Trophoblast cell (in vitro differentiated cells and primary cell): ENCODE data around the gene COL18A1.

ENCODE experiments used
- DNase-seq, 2 donors: peaks; one replicate each; pipeline ENCODE4 v3.0.0-alpha.2; 2016
- H2AFZ ChIP-seq: 2 replicates; pipeline ENCODE4 v1.6.1; 2013; ENCODE audit warnings: low read length, moderate library complexity, mild to moderate bottlenecking; ENCODE audit not compliant: insufficient read depth, poor library complexity
- H2AK5ac ChIP-seq: 2 replicates; pipeline ENCODE4 v1.6.1; 2013; ENCODE audit warnings: mild to moderate bottlenecking, low read length
- H2BK120ac ChIP-seq: 2 replicates; pipeline ENCODE4 v1.6.1; 2013; ENCODE audit warnings: low read length, mild to moderate bottlenecking, moderate library complexity; ENCODE audit not compliant: insufficient read depth, poor library complexity
- H2BK12ac ChIP-seq: 2 replicates; pipeline ENCODE4 v1.6.1; 2013; ENCODE audit warnings: mild to moderate bottlenecking, low read length, moderate library complexity
- H2BK5ac ChIP-seq: 2 replicates; pipeline ENCODE4 v1.6.1; 2013; ENCODE audit warnings: low read length, low read depth, moderate library complexity, mild to moderate bottlenecking; ENCODE audit not compliant: poor library complexity
- H3K14ac ChIP-seq: 2 replicates; pipeline ENCODE4 v1.6.1; 2013; ENCODE audit warnings: mild to moderate bottlenecking, low read length
- H3K18ac ChIP-seq: 2 replicates; pipeline ENCODE4 v1.6.1; 2013; ENCODE audit warnings: mild to moderate bottlenecking, low read length
- H3K23ac ChIP-seq: 2 replicates; pipeline ENCODE4 v1.6.1; 2013; ENCODE audit warnings: low read length
- H3K27ac ChIP-seq: 2 replicates; pipeline ENCODE4 v1.5.1; 2013; ENCODE audit warnings: low read depth, mild to moderate bottlenecking, inconsistent platforms, low read length, moderate library complexity
- H3K27me3 ChIP-seq: 2 replicates; pipeline ENCODE4 v1.6.1; 2013; ENCODE audit warnings: inconsistent platforms, mild to moderate bottlenecking, low read length, moderate library complexity; ENCODE audit not compliant: insufficient read depth
- H3K36me3 ChIP-seq, 2 experiments: 1 replicate in 1 of 2; 2 replicates in 1 of 2; pipeline ENCODE4 v1.6.1; 2013; ENCODE audit warnings: low read length in 2 of 2, mild to moderate bottlenecking in 2 of 2, moderate library complexity in 1 of 2; ENCODE audit not compliant: insufficient read depth in 2 of 2, control insufficient read depth in 1 of 2
- H3K4ac ChIP-seq: 2 replicates; pipeline ENCODE4 v1.6.1; 2013; ENCODE audit warnings: low read depth, mild to moderate bottlenecking, low read length, moderate library complexity
- H3K4me1 ChIP-seq, 2 experiments: 1 replicate in 1 of 2; 2 replicates in 1 of 2; pipeline ENCODE4 v1.6.1; 2013; ENCODE audit warnings: low read length in 2 of 2, mild to moderate bottlenecking in 2 of 2, moderate library complexity in 1 of 2; ENCODE audit not compliant: insufficient read depth in 2 of 2, control insufficient read depth in 1 of 2
- H3K4me2 ChIP-seq: 2 replicates; pipeline ENCODE4 v1.6.1; 2013; ENCODE audit warnings: inconsistent platforms, mild to moderate bottlenecking, low read length, moderate library complexity
- H3K4me3 ChIP-seq: 2 replicates; pipeline ENCODE4 v1.5.1; 2013; ENCODE audit warnings: mild to moderate bottlenecking, low read depth, low read length, inconsistent platforms
- H3K79me1 ChIP-seq: one replicate; pipeline ENCODE4 v1.6.1; 2013; ENCODE audit warnings: low read length
- H3K79me2 ChIP-seq: 2 replicates; pipeline ENCODE4 v1.6.1; 2013; ENCODE audit warnings: low read length, mild to moderate bottlenecking; ENCODE audit not compliant: control insufficient read depth, insufficient read depth, poor library complexity
- H3K9ac ChIP-seq: 2 replicates; pipeline ENCODE4 v1.6.1; 2013; ENCODE audit warnings: mild to moderate bottlenecking, low read length
- H3K9me3 ChIP-seq: 2 replicates; pipeline ENCODE4 v1.6.1; 2013; ENCODE audit warnings: low read depth, mild to moderate bottlenecking, control low read depth, inconsistent platforms, low read length; ENCODE audit not compliant: insufficient read depth
- H4K12ac ChIP-seq: 2 replicates; pipeline ENCODE4 v1.6.1; 2013; ENCODE audit warnings: low read depth, mild to moderate bottlenecking, low read length, moderate library complexity
- H4K8ac ChIP-seq: 2 replicates; pipeline ENCODE4 v1.6.1; 2013; ENCODE audit warnings: low read depth, mild to moderate bottlenecking, low read length, moderate library complexity
- H4K91ac ChIP-seq: one replicate; pipeline ENCODE4 v1.6.1; 2013; ENCODE audit warnings: low read depth, mild to moderate bottlenecking, low read length, moderate library complexity
- WGBS: extraction: QIAGEN DNeasy Blood & Tissue Kit; methylation state at CpG from one replicate; pipeline ENCODE4 v1.1.7; 2013; ENCODE audit warnings: missing lambda C conversion rate; ENCODE audit not compliant: insufficient read length, insufficient coverage; ENCODE audit errors: extremely low coverage; 5-methylcytosine and 5-hydroxymethylcytosine counted together

Gene COL18A1

DNA sequence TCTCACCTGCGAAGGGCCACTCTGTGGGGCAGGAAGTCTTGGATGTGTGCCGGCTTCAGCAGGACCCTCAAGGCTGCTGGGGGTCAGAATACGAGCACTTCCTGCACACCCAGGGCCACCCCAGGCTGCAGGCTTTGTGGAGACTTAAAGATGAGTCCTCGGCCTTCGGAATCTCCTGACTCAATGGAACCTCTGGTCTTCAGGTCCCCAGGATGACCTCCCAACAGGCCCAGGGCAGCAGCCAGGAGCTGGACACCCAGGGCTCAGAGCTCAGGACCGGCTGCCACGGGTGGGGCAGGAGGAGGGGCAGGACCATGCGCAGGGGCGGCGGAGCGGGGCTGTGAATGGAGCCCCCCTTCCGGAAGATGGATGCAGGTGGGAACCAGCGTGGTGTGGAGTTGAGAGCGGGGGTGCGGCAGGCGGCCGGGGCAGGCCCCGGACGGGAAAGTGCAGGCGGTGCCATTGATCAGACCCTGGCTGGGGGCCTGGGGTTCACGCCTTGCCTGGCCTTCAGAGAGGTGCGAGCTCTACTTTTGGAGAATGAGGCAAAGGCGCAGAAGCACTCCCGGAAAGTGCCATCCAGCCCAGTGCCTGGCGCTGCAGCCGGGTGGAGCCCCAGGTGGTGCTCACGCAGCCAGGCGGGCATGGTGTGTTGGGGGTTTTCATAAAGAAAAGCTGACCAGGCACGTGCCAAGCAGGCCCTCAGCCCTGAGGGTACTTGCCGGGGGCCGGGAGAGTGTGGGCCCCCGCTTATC lies 10.4 kb downstream of the COL18A1 start:
- Histone ChIP-seq H4K91ac (no peak overlapping the region), H3K36me3 (peaks cover 31 to 36% of the 10 kb centered on the region in 2 experiments), H3K18ac (no peak overlapping the region), H4K12ac (no peak overlapping the region), H3K14ac (no peak overlapping the region), H2BK12ac (no peak overlapping the region), H2AFZ (no peak overlapping the region), H2BK5ac (no peak overlapping the region), H3K4me2 (no peak overlapping the region), H3K27me3 (no peaks in the 10 kb centered on the region), H3K4me1 (peaks cover 15 to 26% of the 10 kb centered on the region in 2 experiments), H3K23ac (no peak overlapping the region), H3K4ac (peak overlapping the region; percentile 28), H4K8ac (no peak overlapping the region), H3K4me3 (no peak overlapping the region), H3K9ac (no peak overlapping the region), H3K27ac (no peak overlapping the region), H3K79me1 (no peaks in the 10 kb centered on the region), H3K9me3 (peaks cover 4% of the 10 kb centered on the region), H3K79me2 (peaks cover 20% of the 10 kb centered on the region), H2BK120ac (no peak overlapping the region), H2AK5ac (no peak overlapping the region)
- WGBS = no CpG with 5 or more reads among the region's 32 CpGs
- DNase-seq = no peak

DNA sequence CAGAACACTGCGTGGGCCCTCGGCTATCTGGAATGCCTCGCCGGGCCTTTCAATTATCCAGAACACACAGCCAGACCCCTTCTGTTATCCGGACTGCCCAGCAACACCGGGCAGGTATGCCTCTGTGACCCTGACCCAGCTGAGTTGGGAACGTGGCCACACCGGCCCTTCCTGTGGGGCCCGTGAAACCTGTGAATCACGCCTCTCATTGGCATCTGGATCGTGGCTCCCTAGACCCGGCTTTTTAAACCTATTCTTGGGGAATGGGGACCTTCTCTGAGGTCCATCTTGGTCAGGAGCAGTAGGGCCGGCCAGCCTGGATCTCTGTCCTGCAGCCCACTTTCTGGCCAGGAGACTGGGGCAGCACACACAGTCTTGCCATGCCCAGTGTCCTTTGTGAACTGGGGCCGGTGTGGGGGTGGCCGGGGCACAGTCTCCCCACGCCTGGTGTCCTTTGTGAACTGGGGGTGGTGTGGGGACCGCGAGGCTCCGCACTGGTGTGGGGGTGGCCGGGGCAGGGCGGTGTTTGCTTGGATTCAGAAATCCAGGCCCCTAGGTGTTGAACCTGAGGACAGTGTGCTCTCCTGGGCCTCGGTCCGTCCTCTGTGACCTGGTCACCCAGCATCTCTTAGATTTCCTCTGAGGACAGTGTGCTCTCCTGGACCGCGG lies 11.1 kb downstream of the COL18A1 start:
- WGBS = no CpG with 5 or more reads among the region's 25 CpGs

DNA sequence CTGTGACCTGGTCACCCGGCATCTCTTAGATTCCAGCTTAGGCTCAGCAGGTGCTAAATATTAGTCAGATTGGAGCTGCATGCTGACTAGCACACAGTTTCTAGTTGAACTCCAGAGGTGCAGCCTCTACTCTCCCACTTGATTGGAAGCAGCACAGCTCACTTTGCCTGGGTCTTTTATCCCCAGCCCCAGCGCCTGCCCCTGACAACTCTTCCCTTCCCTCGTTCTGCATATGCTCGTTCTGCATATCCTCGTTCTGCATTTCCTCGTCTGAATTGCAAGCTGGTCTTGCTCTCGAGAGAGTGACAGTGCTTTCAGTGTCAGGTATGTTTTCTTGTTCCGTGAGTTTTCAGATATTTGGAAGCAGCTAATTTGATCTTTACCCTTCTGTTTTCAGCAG lies 11.7 kb downstream of the COL18A1 start:
- Histone ChIP-seq H3K14ac (no peak overlapping the region), H4K8ac (no peak overlapping the region), H2BK5ac (no peak overlapping the region), H3K9me3 (peaks cover 4% of the 10 kb centered on the region), H2AK5ac (no peak overlapping the region), H3K4me2 (no peak overlapping the region), H3K79me2 (peaks cover 19% of the 10 kb centered on the region), H3K4ac (no peak overlapping the region), H3K27me3 (no peaks in the 10 kb centered on the region), H4K91ac (no peak overlapping the region), H2BK120ac (no peak overlapping the region), H2AFZ (no peak overlapping the region), H3K36me3 (peaks cover 31 to 33% of the 10 kb centered on the region in 2 experiments), H3K79me1 (no peaks in the 10 kb centered on the region), H3K9ac (no peak overlapping the region), H3K23ac (no peak overlapping the region), H3K18ac (no peak overlapping the region), H3K4me3 (no peak overlapping the region), H2BK12ac (no peak overlapping the region), H3K27ac (no peak overlapping the region), H4K12ac (no peak overlapping the region), H3K4me1 (peaks cover 21 to 33% of the 10 kb centered on the region in 2 experiments)
- WGBS = no CpG with 5 or more reads among the region's 8 CpGs
- DNase-seq = no peak

More for the DNA sequence above, 11.1 kb downstream of the COL18A1 start:
- no peak overlapping the region for H3K23ac ChIP-seq
- no peak overlapping the region for H2BK120ac ChIP-seq
- DNase-seq = no peak
- peaks cover 18% of the 10 kb centered on the region for H3K79me2 ChIP-seq
- H3K4me1 ChIP-seq = peaks cover 19 to 31% of the 10 kb centered on the region in 2 experiments
- H3K18ac ChIP-seq = no peak overlapping the region
- H3K14ac ChIP-seq = no peak overlapping the region
- no peak overlapping the region for H4K8ac ChIP-seq
- H3K36me3 ChIP-seq = peaks cover 30 to 32% of the 10 kb centered on the region in 2 experiments
- no peak overlapping the region for H3K9ac ChIP-seq
- H3K27me3 ChIP-seq = no peaks in the 10 kb centered on the region
- no peak overlapping the region for H3K4me2 ChIP-seq
- no peak overlapping the region for H3K4me3 ChIP-seq
- H2BK12ac ChIP-seq = no peak overlapping the region
- no peak overlapping the region for H2AFZ ChIP-seq
- H3K27ac ChIP-seq = no peak overlapping the region
- H4K91ac ChIP-seq = no peak overlapping the region
- H3K9me3 ChIP-seq = peaks cover 4% of the 10 kb centered on the region
- H4K12ac ChIP-seq = no peak overlapping the region
- H3K79me1 ChIP-seq = no peaks in the 10 kb centered on the region
- H2BK5ac ChIP-seq = no peak overlapping the region
- H2AK5ac ChIP-seq = no peak overlapping the region
- H3K4ac ChIP-seq = peak overlapping the region; percentile 17

DNA sequence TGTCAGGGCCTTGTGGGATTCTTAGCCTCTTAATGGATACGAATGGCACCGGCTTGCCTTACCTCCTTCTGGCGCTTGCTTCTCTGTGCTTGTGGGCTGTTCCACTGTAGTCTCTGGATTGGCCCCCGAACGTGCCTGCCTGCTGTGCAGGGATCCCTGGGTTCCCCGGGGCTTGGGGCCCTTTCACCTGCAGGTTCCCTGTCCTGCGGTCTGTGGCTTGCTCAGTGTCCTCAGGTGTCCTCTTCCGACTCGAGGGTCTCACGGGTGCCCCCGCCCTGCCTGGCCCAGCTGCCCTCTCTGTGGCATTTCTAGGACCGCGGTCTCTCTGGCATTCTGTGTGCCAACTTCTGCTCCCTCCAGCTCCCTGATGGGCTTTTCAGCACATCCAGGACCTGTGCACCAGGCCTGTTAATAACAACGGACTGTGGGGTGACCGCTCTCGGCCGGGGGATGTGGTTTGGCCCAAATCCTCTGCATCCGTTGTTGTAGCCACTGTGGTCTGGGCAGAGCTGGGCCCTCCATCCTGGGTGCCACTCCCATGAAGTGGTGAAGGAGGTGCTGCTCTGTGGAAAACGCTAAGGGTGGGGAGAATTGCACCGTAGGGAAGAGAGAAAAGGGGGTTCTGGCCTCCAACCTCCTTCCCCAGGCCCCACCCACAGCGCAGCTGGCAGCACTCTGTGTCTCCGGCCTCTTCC lies 12.4 kb downstream of the COL18A1 start:
- Histone ChIP-seq H3K4me1 (peaks cover 21 to 33% of the 10 kb centered on the region in 2 experiments), H3K79me1 (no peaks in the 10 kb centered on the region), H2BK120ac (no peak overlapping the region), H2AK5ac (no peak overlapping the region), H3K4me2 (no peak overlapping the region), H3K27ac (no peak overlapping the region), H4K12ac (no peak overlapping the region), H3K79me2 (peaks cover 20% of the 10 kb centered on the region), H2BK5ac (no peak overlapping the region), H4K8ac (no peak overlapping the region), H3K36me3 (peaks cover 35 to 39% of the 10 kb centered on the region in 2 experiments), H3K14ac (no peak overlapping the region), H2AFZ (no peak overlapping the region), H3K9me3 (peaks cover 6% of the 10 kb centered on the region), H2BK12ac (no peak overlapping the region), H4K91ac (no peak overlapping the region), H3K9ac (no peak overlapping the region), H3K4ac (peak overlapping the region; percentile 49), H3K23ac (no peak overlapping the region), H3K27me3 (no peaks in the 10 kb centered on the region), H3K18ac (no peak overlapping the region), H3K4me3 (no peak overlapping the region)
- no peak for DNase-seq
- WGBS = no CpG with 5 or more reads among the region's 22 CpGs
